GM10266 (cell line): ENCODE data around the gene CFAP68.

Experiments used
- DNase-seq: peaks from one replicate; pipeline ENCODE4 v3.0.0; 2012; ENCODE audit errors: extremely low spot score
- TF ChIP-seq, protein P1 (sequence below): IDR thresholded peaks from 2 replicates; pipeline ENCODE4 v1.5.1; 2012; ENCODE audit warnings: mild to moderate bottlenecking, low read depth; ENCODE audit not compliant: control insufficient read depth, insufficient read depth; ENCODE audit errors: missing control alignments

Gene CFAP68

DNA sequence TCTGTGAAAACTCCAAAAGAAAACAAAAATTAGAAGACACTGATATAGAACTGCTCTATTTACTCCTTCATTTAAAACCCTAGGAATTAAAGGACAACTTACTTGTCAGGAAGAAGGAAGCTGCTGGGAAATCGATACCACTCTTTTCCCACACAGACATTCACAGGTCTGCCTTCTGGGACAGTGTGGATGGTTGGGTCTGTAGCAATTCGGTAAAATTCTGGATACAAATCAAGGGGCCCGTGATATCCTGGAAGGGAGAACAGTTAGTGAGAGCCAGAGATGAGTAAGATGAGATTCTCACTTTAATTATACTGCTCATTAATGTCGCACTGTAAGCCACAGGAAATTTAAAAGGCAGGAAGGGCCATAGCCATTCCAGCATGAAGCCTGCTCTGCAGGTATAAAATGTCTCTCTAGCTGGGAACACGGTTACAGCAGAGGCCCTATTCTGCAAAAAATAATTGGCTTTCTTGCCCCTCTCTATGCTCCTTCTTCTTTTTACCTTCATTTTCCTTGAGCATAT is 41.9 kb upstream of the CFAP68 start:
- no peak for DNase-seq
- TF ChIP-seq, protein P1, sequence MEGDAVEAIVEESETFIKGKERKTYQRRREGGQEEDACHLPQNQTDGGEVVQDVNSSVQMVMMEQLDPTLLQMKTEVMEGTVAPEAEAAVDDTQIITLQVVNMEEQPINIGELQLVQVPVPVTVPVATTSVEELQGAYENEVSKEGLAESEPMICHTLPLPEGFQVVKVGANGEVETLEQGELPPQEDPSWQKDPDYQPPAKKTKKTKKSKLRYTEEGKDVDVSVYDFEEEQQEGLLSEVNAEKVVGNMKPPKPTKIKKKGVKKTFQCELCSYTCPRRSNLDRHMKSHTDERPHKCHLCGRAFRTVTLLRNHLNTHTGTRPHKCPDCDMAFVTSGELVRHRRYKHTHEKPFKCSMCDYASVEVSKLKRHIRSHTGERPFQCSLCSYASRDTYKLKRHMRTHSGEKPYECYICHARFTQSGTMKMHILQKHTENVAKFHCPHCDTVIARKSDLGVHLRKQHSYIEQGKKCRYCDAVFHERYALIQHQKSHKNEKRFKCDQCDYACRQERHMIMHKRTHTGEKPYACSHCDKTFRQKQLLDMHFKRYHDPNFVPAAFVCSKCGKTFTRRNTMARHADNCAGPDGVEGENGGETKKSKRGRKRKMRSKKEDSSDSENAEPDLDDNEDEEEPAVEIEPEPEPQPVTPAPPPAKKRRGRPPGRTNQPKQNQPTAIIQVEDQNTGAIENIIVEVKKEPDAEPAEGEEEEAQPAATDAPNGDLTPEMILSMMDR: no peak

DNA sequence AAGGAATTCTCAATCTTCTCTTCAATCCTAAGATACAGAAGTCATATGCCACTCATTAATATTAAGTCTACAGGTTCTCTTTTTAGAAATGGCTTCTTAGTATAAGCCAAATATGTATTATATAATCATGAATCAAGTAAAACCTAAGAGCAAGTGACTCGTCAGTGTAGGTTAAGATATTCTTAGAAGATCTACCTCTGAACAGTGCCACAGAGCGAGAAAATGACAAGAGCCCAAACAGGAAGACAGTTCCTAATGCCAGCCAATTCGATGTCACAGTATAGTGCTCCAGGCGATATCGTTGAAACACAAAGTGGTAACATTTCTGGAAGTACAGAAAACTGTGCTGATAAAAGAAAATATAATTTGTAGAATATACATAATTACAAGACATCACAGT is 41.3 kb upstream of the CFAP68 start:
- DNase-seq: no peak
- TF ChIP-seq, protein P1: no peak

DNA sequence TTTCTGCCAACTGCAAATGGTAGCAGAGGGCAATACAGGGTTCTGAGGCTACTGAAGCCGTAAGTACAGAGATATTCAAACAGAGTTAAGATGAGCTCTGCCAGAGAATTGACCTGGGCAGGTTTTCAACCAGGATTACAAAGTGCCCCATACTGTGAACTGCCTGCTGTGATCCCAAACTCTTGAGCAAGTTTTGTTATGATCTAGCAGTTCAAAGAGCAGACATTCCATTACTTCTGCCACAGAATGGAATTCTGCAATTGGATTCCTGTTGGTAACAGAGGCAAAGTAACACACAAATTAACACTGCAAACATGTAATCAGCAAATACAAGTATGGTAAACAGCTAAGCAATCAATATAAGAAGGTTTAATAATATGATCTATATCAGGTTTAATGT is 39.2 kb upstream of the CFAP68 start:
- TF ChIP-seq, protein P1: no peak
- DNase-seq: no peak

DNA sequence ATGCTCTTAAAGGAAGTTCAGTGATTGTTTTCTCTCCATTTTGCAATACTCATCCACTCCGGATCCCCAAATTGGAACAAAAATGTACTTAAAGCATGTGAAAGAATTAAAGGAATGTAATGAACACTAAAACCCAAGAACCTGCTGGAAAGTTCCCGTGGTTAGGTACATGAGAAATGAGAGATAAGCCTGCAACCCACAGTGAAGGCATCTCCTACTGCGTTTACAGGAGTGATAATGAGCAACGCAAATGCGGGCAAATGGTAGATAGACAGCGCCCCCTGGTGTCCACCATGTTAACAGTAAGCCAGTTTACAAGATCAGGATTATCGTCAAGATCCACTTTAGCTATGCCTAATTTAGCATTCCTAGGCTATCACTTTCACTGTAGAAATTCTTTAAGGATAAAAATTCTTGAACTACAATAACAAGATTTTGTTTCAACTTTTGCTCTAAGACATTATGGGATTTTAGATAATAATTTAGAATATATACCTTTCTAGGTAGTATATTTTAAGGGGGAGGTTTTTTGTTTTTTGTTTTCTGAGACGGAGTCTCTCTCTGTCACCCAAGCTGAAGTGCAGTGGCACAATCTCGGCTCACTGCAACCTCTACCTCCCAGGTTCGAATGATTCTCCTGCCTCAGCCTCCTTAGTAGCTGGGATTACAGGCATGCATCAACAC is 37.8 kb upstream of the CFAP68 start:
- DNase-seq: peak; percentile 61
- TF ChIP-seq, protein P1: peak; percentile 86

DNA sequence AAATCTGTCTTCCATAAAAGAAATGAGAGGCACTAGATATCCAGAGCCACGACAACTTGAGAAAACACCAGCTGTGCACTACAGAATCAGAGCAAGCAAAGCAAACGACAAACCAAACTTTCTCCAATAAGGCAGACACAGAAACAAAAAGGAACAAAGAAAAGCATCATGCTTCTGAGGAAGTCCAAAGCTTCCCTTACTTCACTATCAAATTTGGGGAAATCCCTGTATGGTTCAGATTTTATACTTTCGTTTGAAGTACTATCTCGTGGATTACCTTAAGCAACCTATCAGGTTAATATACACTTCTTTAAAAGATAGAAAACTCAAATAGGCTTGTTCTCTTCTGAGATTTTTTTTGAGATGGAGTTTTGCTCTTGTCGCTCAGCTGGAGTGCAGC is 35.7 kb upstream of the CFAP68 start:
- DNase-seq: no peak
- TF ChIP-seq, protein P1: no peak

DNA sequence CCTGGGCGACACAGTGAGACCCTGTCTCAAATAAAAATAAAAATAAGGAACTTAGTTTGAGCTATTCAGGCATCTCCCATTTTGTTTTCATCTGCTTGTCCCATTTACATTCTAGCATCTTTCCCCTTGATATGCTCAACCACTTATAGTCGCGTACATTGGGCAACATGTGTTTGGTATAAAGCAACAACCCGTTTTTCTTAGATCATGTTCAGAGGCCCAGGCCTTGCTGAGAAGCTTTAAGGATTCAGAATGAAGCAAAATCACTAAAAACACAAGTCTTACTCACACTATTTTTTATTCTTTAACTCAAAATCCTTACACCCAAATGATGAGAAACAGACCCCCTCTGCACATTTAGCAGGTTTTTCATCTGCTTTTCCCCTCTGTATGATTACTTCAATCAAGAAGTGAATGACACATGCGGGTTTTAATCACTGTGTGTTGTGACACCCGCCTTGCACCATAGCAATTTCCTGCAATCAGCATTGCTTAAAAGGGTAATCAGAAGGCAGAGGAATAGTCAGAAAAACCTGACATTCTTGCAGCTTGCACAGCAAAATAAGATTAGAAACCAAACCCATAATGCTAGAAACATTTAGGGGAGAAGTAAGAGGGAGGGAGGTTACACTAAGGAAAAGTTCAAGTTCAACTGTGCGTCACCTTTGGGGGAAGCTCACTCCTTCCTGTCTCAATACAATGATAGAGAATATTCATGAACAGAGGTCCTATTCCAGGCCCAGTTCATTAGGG is 33.9 kb upstream of the CFAP68 start:
- no peak for DNase-seq
- TF ChIP-seq, protein P1: no peak

DNA sequence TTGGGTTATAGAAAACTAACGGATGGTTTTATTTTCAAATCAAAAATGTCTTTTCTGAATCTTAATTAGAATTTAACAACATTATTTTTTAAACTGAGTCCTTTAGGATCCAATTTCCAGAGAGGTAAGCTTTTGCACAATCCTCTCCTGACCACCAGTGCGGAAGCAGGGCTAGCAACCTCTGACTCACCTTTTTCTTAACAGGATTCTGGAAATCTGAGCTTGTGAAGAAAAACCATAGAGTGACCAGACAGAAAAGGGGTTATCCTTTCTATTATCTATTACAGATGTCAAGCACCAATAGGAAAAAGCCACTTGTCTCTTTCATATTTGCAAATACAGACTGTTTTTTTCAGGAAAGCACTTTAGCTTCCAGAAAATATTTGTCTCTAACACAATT is 33.3 kb upstream of the CFAP68 start:
- no peak for DNase-seq
- TF ChIP-seq, protein P1: no peak
